Progenitor cell of endocrine pancreas (in vitro differentiated cells): ENCODE results near the gene POT1. TPM values are rescaled to one million over a fixed set of nuclear protein-coding genes. Genes with fewer than 3 reads are reported as not detected.
A peak's percentile ranks its signal among the peaks of the same experiment; 100 is the strongest.

Source experiments
- DNase-seq: peaks from one replicate; pipeline ENCODE4 v3.0.0; 2021; ENCODE audit warnings: low spot score; ENCODE audit not compliant: unreplicated experiment
- H3K27ac Mint-ChIP-seq: 2 replicates; pipeline ENCODE4 v1.8.0; 2021; ENCODE audit warnings: mild to moderate bottlenecking, moderate library complexity, mixed read lengths
- H3K27me3 Mint-ChIP-seq: 2 replicates; pipeline ENCODE4 v1.8.0; 2021; ENCODE audit warnings: mixed read lengths
- H3K36me3 Mint-ChIP-seq: 2 replicates; pipeline ENCODE4 v1.8.0; 2022; ENCODE audit warnings: mixed read lengths; ENCODE audit not compliant: insufficient read depth
- H3K4me1 Mint-ChIP-seq: 2 replicates; pipeline ENCODE4 v1.8.0; 2021; ENCODE audit warnings: low read depth, mixed read lengths
- H3K4me3 Mint-ChIP-seq: 2 replicates; pipeline ENCODE4 v1.8.0; 2021; ENCODE audit warnings: low read depth, mild to moderate bottlenecking, moderate library complexity, mixed read lengths
- H3K9me3 Mint-ChIP-seq: 2 replicates; pipeline ENCODE4 v1.8.0; 2021; ENCODE audit warnings: low read depth, mixed read lengths
- CTCF ChIP-seq: fragments of 200-600 bp; sonication (generic); IDR thresholded peaks from one replicate; pipeline ENCODE4 v1.5.0; 2021; ENCODE audit warnings: antibody characterized with exemption, mild to moderate bottlenecking; ENCODE audit not compliant: unreplicated experiment
- total RNA-seq: library from RNA; stranded (reverse); gene quantifications from 2 replicates; pipeline ENCODE4 v1.2.1, GENCODE V29; 2021

POT1 gene
- total RNA-seq, 1 donor from 2014 or later = 25.9 TPM

DNA sequence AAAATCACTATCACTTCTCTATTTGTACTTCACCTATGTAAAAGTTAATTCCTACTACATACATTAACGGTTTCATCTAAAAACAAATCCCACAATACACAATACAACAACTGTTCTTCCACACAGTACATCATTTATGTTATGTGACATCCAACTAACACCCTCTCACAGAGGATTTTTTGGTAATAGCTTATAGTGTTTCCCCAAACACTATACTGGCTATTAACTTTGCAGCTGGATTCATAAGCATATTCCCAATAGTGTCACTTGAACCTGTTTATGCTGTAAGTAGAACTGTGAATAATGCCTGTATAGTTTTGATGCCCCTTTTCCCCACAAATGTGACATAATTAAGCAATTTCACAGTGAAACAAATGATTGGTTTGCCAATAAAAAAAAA, 49.9 kb downstream of the POT1 start:
- Mint-ChIP-seq H3K4me1 (no peaks in the 10 kb centered on the region), H3K9me3 (no peaks in the 10 kb centered on the region), H3K36me3 (peaks cover 4% of the 10 kb centered on the region), H3K4me3 (no peak overlapping the region), H3K27ac (no peak overlapping the region), H3K27me3 (no peaks in the 10 kb centered on the region)
- no peak for DNase-seq
- TF ChIP-seq CTCF = no peak

- TF ChIP-seq CTCF = no peak
- H3K4me1 Mint-ChIP-seq = no peaks in the 10 kb centered on the region
- H3K9me3 Mint-ChIP-seq = no peaks in the 10 kb centered on the region
- no peak overlapping the region for H3K4me3 Mint-ChIP-seq
- DNase-seq = no peak
- H3K36me3 Mint-ChIP-seq = peaks cover 4% of the 10 kb centered on the region
- H3K27ac Mint-ChIP-seq = no peak overlapping the region
- H3K27me3 Mint-ChIP-seq = no peaks in the 10 kb centered on the region
Observed at GRCh38 chr7:124879103-124879502, 50.5 kb downstream of the POT1 start.

GRCh38 chr7:124874644-124875163, 54.9 kb downstream of the POT1 start:
- TF ChIP-seq CTCF = no peak
- peaks cover 4% of the 10 kb centered on the region for H3K36me3 Mint-ChIP-seq
- H3K27me3 Mint-ChIP-seq = no peaks in the 10 kb centered on the region
- H3K4me1 Mint-ChIP-seq = no peaks in the 10 kb centered on the region
- no peak for DNase-seq
- H3K4me3 Mint-ChIP-seq = no peak overlapping the region
- no peaks in the 10 kb centered on the region for H3K9me3 Mint-ChIP-seq
- H3K27ac Mint-ChIP-seq = peak overlapping the region; percentile 39

- Mint-ChIP-seq H3K4me3 (no peak overlapping the region), H3K27me3 (no peaks in the 10 kb centered on the region), H3K27ac (no peak overlapping the region), H3K9me3 (no peaks in the 10 kb centered on the region), H3K36me3 (peaks cover 5% of the 10 kb centered on the region), H3K4me1 (no peaks in the 10 kb centered on the region)
- no peak for DNase-seq
- TF ChIP-seq CTCF = no peak
Observed at GRCh38 chr7:124857672-124858235, 71.9 kb downstream of the POT1 start.

GRCh38 chr7:124856299-124856888, 73.2 kb downstream of the POT1 start:
- TF ChIP-seq CTCF = peak; percentile 81
- Mint-ChIP-seq H3K27me3 (no peaks in the 10 kb centered on the region), H3K9me3 (no peaks in the 10 kb centered on the region), H3K4me1 (no peaks in the 10 kb centered on the region), H3K36me3 (peaks cover 2% of the 10 kb centered on the region), H3K27ac (no peak overlapping the region), H3K4me3 (no peak overlapping the region)
- no peak for DNase-seq
